HCT116 (cell line): ENCODE results near the gene GALK1. TPM values are rescaled to one million over a fixed set of nuclear protein-coding genes. Genes with fewer than 3 reads are reported as not detected.

Source experiments
- ATAC-seq: fragments of 200-7000 bp; cut with Tn5 transposase; 2 replicates; pipeline ENCODE4 v1.9.1; 2020; ENCODE audit warnings: mild to moderate bottlenecking, moderate library complexity
- BruUV-seq: library from RNA; stranded (reverse); fragments of 400-500 nt; replicated peaks from 2 replicates; lab custom pipeline; 2021; lab: Mats Ljungman, UMichigan
- CTCF ChIA-PET: fragments of 300-600 bp; sonication (Branson Sonifier 250); formaldehyde crosslinking; loops from one replicate; lab custom pipeline; 2021; ENCODE audit warnings: antibody characterized with exemption; lab: Charles Lee
- POLR2A ChIA-PET: fragments of 300-600, 350-600 bp; sonication (Branson Sonifier 250); formaldehyde crosslinking; loops from one replicate; lab custom pipeline; 2021; ENCODE audit warnings: antibody characterized with exemption; lab: Charles Lee
- RAD21 ChIA-PET, 2 experiments: fragments of 300-600 bp; sonication (Branson Sonifier 250); formaldehyde crosslinking; loops; one replicate each; lab custom pipeline; 2023; ENCODE audit warnings: low total read pairs in 2 of 2; ENCODE audit not compliant: uncharacterized antibody in 2 of 2, unreplicated experiment in 2 of 2, low non-redundant PET in 1 of 2; lab: Charles Lee
- DNase-seq: peaks from one replicate; pipeline ENCODE4 v3.0.0-alpha.2; 2010; ENCODE audit warnings: low read depth, low spot score
- H2AFZ ChIP-seq: fragments of 200-600 bp; shearing (Covaris generic), sonication (generic); 2 replicates; pipeline ENCODE4 v1.6.1; 2017; ENCODE audit warnings: low read depth, mixed run types, mixed read lengths, antibody characterized with exemption, low read length; ENCODE audit not compliant: poor library complexity, severe bottlenecking
- H3K27ac ChIP-seq: 2 replicates; pipeline ENCODE4 v1.5.1; 2012; ENCODE audit warnings: low read depth, low read length
- H3K27me3 ChIP-seq: fragments of 200-600 bp; sonication (generic); 2 replicates; pipeline ENCODE4 v1.6.1; 2016; ENCODE audit warnings: mixed run types, low read length, mixed read lengths; ENCODE audit not compliant: insufficient read depth
- H3K36me3 ChIP-seq, 2 experiments: fragments of 200-500 bp in 1 of 2; fragments of 200-600 bp in 1 of 2; sonication (Bioruptor generic) in 1 of 2; sonication (generic) in 1 of 2; 2 replicates each; pipeline versions ENCODE4 v1.5.1 to v1.6.1; 2014 to 2016; ENCODE audit warnings: low read length in 2 of 2, inconsistent platforms in 1 of 2, mixed read lengths in 1 of 2, mixed run types in 1 of 2; ENCODE audit not compliant: insufficient read depth in 2 of 2, control insufficient read depth in 1 of 2
- H3K4me1 ChIP-seq, 2 experiments: fragments of 200-600 bp in 1 of 2; sonication (generic) in 1 of 2; 2 replicates each; pipeline versions ENCODE4 v1.5.1 to v1.6.1; 2012 to 2017; ENCODE audit warnings: low read length in 2 of 2, inconsistent platforms in 1 of 2, mild to moderate bottlenecking in 1 of 2, mixed read lengths in 1 of 2, mixed run types in 1 of 2, moderate library complexity in 1 of 2; ENCODE audit not compliant: insufficient read depth in 2 of 2, control insufficient read depth in 1 of 2
- H3K4me2 ChIP-seq: fragments of 200-600 bp; sonication (generic); 2 replicates; pipeline ENCODE4 v1.6.1; 2017; ENCODE audit warnings: mixed run types, low read length, mixed read lengths
- H3K4me3 ChIP-seq, 2 experiments: fragments of 200-600 bp in 1 of 2; sonication (generic) in 1 of 2; replicated peaks in 1 of 2; 2 replicates each; pipeline ENCODE4 v1.5.1; 2011 to 2016; ENCODE audit warnings: low read length in 2 of 2, control low read depth in 1 of 2, low read depth in 1 of 2, mild to moderate bottlenecking in 1 of 2, mixed read lengths in 1 of 2, mixed run types in 1 of 2
- H3K79me2 ChIP-seq: fragments of 200-600 bp; sonication (generic); 2 replicates; pipeline ENCODE4 v1.6.1; 2017; ENCODE audit warnings: mild to moderate bottlenecking, mixed run types, low read length, moderate library complexity, mixed read lengths; ENCODE audit not compliant: insufficient read depth
- H3K9ac ChIP-seq: fragments of 200-600 bp; sonication (generic); 2 replicates; pipeline ENCODE4 v1.6.1; 2016; ENCODE audit warnings: low read length, mixed read lengths
- H3K9me2 ChIP-seq: fragments of 200-600 bp; sonication (generic), shearing (Covaris generic); 2 replicates; pipeline ENCODE4 v1.6.1; 2017; ENCODE audit warnings: mixed run types, mild to moderate bottlenecking, moderate library complexity; ENCODE audit not compliant: insufficient read depth
- H3K9me3 ChIP-seq, 2 experiments: fragments of 200-500 bp in 1 of 2; fragments of 200-600 bp in 1 of 2; sonication (Bioruptor generic) in 1 of 2; sonication (generic) in 1 of 2; 2 replicates each; pipeline ENCODE4 v1.6.1; 2014 to 2017; ENCODE audit warnings: low read length in 2 of 2, mixed read lengths in 2 of 2, inconsistent platforms in 1 of 2, low read depth in 1 of 2, mild to moderate bottlenecking in 1 of 2, mixed run types in 1 of 2, moderate library complexity in 1 of 2; ENCODE audit not compliant: control insufficient read depth in 1 of 2, insufficient read depth in 1 of 2
- H4K20me1 ChIP-seq: fragments of 200-600 bp; sonication (generic), shearing (Covaris generic); 2 replicates; pipeline ENCODE4 v1.6.1; 2017; ENCODE audit warnings: mixed run types, mild to moderate bottlenecking, moderate library complexity; ENCODE audit not compliant: insufficient read depth
- CBX3 ChIP-seq: IDR thresholded peaks from 2 replicates; pipeline ENCODE4 v1.6.1; 2012; ENCODE audit warnings: low read depth
- CTCF ChIP-seq, 3 experiments: fragments of 200-600 bp in 1 of 3; sonication (generic) in 1 of 3; IDR thresholded peaks in 2 of 3; conservative IDR thresholded peaks in 1 of 3; 2 replicates each; pipeline ENCODE4 v1.5.1; 2012 to 2017; ENCODE audit warnings: low read depth in 2 of 3, low read length in 2 of 3, antibody characterized with exemption in 1 of 3, borderline replicate concordance in 1 of 3, control low read depth in 1 of 3, mild to moderate bottlenecking in 1 of 3, mixed read lengths in 1 of 3, mixed run types in 1 of 3, moderate library complexity in 1 of 3; ENCODE audit not compliant: insufficient read depth in 1 of 3
- EGR1 ChIP-seq: IDR thresholded peaks from 2 replicates; pipeline ENCODE4 v1.6.1; 2012; ENCODE audit warnings: low read depth
- EZH2 ChIP-seq: fragments of 200-600 bp; sonication (generic); IDR thresholded peaks from 2 replicates; pipeline ENCODE4 v1.6.1; 2017; ENCODE audit warnings: antibody characterized with exemption, mixed run types
- FOSL1 ChIP-seq: IDR thresholded peaks from 2 replicates; pipeline ENCODE4 v1.6.1; 2012; ENCODE audit warnings: low read depth
- MAX ChIP-seq: IDR thresholded peaks from 2 replicates; pipeline ENCODE4 v1.6.1; 2012
- POLR2A ChIP-seq: IDR thresholded peaks from 2 replicates; pipeline ENCODE4 v1.7.0; 2011; ENCODE audit warnings: borderline replicate concordance; ENCODE audit not compliant: insufficient read depth, insufficient read length; ENCODE audit errors: extremely low read depth
- POLR2AphosphoS5 ChIP-seq: IDR thresholded peaks from 2 replicates; pipeline ENCODE4 v1.6.1; 2011; ENCODE audit warnings: mild to moderate bottlenecking, low read depth, low read length, moderate library complexity
- RAD21 ChIP-seq: IDR thresholded peaks from 2 replicates; pipeline ENCODE4 v1.6.1; 2012; ENCODE audit warnings: low read depth, mild to moderate bottlenecking
- REST ChIP-seq: IDR thresholded peaks from 2 replicates; pipeline ENCODE4 v1.6.1; 2012; ENCODE audit warnings: low read depth
- SP1 ChIP-seq: IDR thresholded peaks from 2 replicates; pipeline ENCODE4 v1.6.1; 2012; ENCODE audit warnings: low read depth
- YY1 ChIP-seq: IDR thresholded peaks from 2 replicates; pipeline ENCODE4 v1.6.1; 2011; ENCODE audit warnings: low read length, low read depth, moderate library complexity, mild to moderate bottlenecking; ENCODE audit not compliant: insufficient replicate concordance; ENCODE audit errors: extremely low read depth
- ZFX ChIP-seq: fragments of 450-650 bp; IDR thresholded peaks from 2 replicates; pipeline ENCODE4 v1.6.1; 2017
- ZNF274 ChIP-seq: fragments of 200-500 bp; sonication (Bioruptor generic); IDR thresholded peaks from 2 replicates; pipeline ENCODE4 v1.6.1; 2014; ENCODE audit warnings: mild to moderate bottlenecking, low read depth, low read length, inconsistent platforms
- intact Hi-C: fragments of 100-400 bp; cut with micrococcal nuclease; formaldehyde crosslinking; loops from 2 replicates; pipeline ENCODE4 v1.10.0; 2022
- total RNA-seq: library from RNA; stranded (reverse); gene quantifications from one replicate; pipeline ENCODE4 v1.2.1, GENCODE V29; 2021; ENCODE audit not compliant: unreplicated experiment

The GALK1 gene
- total RNA-seq, 1 experiment from 2014 or later, result 57.8 TPM

GRCh38 chr17:75779250-75779986 is 14.4 kb upstream of the GALK1 start (continued):
- TF ChIP-seq POLR2AphosphoS5, result peak; percentile 100
- no peak for TF ChIP-seq ZNF274
- peak; percentile 80; the same call in 1 of the 2 replicates for TF ChIP-seq ZFX
- peak; percentile 100 for TF ChIP-seq POLR2A
- TF ChIP-seq RAD21, result no peak
- TF ChIP-seq YY1, result peak; percentile 80
- TF ChIP-seq EZH2, result no peak
- TF ChIP-seq FOSL1, result no peak

DNA sequence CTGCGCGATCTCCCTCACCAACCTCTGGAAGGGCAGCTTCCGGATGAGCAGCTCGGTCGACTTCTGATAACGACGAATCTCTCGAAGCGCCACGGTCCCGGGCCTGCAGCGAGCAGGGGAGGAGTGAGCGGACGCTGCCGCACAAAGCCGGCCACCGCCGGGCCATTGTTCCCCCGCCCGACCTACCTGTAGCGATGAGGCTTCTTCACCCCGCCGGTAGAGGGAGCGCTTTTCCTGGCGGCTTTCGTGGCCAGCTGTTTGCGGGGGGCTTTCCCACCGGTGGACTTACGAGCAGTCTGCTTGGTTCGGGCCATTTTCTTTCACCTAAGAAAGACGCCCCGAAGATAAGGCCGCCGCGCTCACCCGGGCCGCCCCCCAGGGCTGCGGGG is 13.9 kb upstream of the GALK1 start:
- H3K4me1 ChIP-seq, result peaks cover 35 to 74% of the 10 kb centered on the region in 2 experiments
- ChIA-PET CTCF (interaction anchor here (1.5 kb wide), 1 partner anchor 48 kb away, joined by 6 read pairs; no protein-coding TSS in a partner anchor), POLR2A (interaction anchor here (0.9 to 5.1 kb wide), 8 partner anchors 8 to 129 kb away, joined by 3 to 83 read pairs (median 6); partner anchors contain the start of genes GALK1, TRIM47 and WBP2), RAD21 (no interaction called here)
- BruUV-seq, result no TSS peak
- H3K27me3 ChIP-seq, result no peaks in the 10 kb centered on the region
- peaks cover 27% of the 10 kb centered on the region for H3K79me2 ChIP-seq
- peaks cover 16 to 33% of the 10 kb centered on the region in 2 experiments for H3K36me3 ChIP-seq
- ATAC-seq (peak; percentile 18), DNase-seq (no peak)
- TF ChIP-seq CTCF (IDR thresholded peaks at IDR 0.05 in 2 of 3, conservative IDR thresholded peaks at IDR 0.05 in 1 of 3; ENCODE audit: borderline replicate concordance in 1 of 3, insufficient read depth in 1 of 3, low read depth in 2 of 3, low read length in 2 of 3) (peak in 2 of 3 experiments; percentile 75 to 78; a peak in 4 of 6 replicates), FOSL1 (no peak), SP1 (no peak), REST (no peak), CBX3 (no peak), MAX (no peak), YY1 (peak; percentile 4), EGR1 (no peak)
- peak overlapping the region; percentile 97 for H3K27ac ChIP-seq
- H3K9ac ChIP-seq, result peak overlapping the region; percentile 97
- H3K4me2 ChIP-seq, result peak overlapping the region; percentile 84
- H3K9me2 ChIP-seq, result no peaks in the 10 kb centered on the region
- intact Hi-C loops, result loop anchor here (2.0 to 5.0 kb wide), 2 partner anchors 76 to 98 kb away; partner anchors contain the start of genes TRIM47 and WBP2
- H3K4me3 ChIP-seq, result peak overlapping the region; percentile 74 to 84
- H2AFZ ChIP-seq, result no peak overlapping the region
- no peaks in the 10 kb centered on the region for H3K9me3 ChIP-seq
- H4K20me1 ChIP-seq, result peaks cover 31% of the 10 kb centered on the region
